Panc1 (cell line): ENCODE data around the gene DOCK11. TPM values are rescaled to one million over a fixed set of nuclear protein-coding genes. Genes with fewer than 3 reads are reported as not detected.

Source experiments
- ATAC-seq: fragments of 200-7000 bp; cut with Tn5 transposase; 2 replicates; pipeline ENCODE4 v1.9.1; 2020; ENCODE audit warnings: mild to moderate bottlenecking, moderate library complexity
- BruUV-seq: library from RNA; stranded (reverse); fragments of 400-500 nt; replicated peaks from 2 replicates; lab custom pipeline; 2021; lab: Mats Ljungman, UMichigan
- CTCF ChIA-PET: fragments of 300-600 bp; sonication (Branson Sonifier 250); formaldehyde crosslinking; loops from one replicate; lab custom pipeline; 2022; ENCODE audit warnings: antibody characterized with exemption; lab: Charles Lee
- POLR2A ChIA-PET: fragments of 300-600 bp; sonication (Branson Sonifier 250); formaldehyde crosslinking; loops from one replicate; lab custom pipeline; 2022; ENCODE audit warnings: antibody characterized with exemption; lab: Charles Lee
- DNase-seq: peaks from one replicate; pipeline ENCODE4 v3.0.0-alpha.2; 2010; ENCODE audit warnings: low read depth, low spot score
- H3K27ac ChIP-seq: 2 replicates; pipeline ENCODE4 v1.5.1; 2011; ENCODE audit warnings: mild to moderate bottlenecking, low read length, inconsistent platforms
- H3K27me3 ChIP-seq: fragments of 200-500 bp; sonication (Bioruptor generic); 2 replicates; pipeline ENCODE4 v1.6.0; 2014; ENCODE audit warnings: low read length, inconsistent platforms; ENCODE audit not compliant: control insufficient read depth, insufficient read depth
- H3K36me3 ChIP-seq: fragments of 200-500 bp; sonication (Bioruptor generic); 2 replicates; pipeline ENCODE4 v1.5.1; 2014; ENCODE audit warnings: inconsistent platforms, mild to moderate bottlenecking, low read length, moderate library complexity; ENCODE audit not compliant: control insufficient read depth, insufficient read depth
- H3K4me1 ChIP-seq: 2 replicates; pipeline ENCODE4 v1.5.1; 2011; ENCODE audit warnings: inconsistent platforms, mild to moderate bottlenecking, low read length, moderate library complexity; ENCODE audit not compliant: control insufficient read depth, insufficient read depth
- H3K4me3 ChIP-seq, 2 experiments: 2 replicates each; pipeline ENCODE4 v1.5.1; 2011 to 2012; ENCODE audit warnings: low read depth in 2 of 2, low read length in 2 of 2, mild to moderate bottlenecking in 2 of 2, inconsistent platforms in 1 of 2, moderate library complexity in 1 of 2
- H3K9me3 ChIP-seq: fragments of 200-500 bp; sonication (Bioruptor generic); 2 replicates; pipeline ENCODE4 v1.5.1; 2014; ENCODE audit warnings: low read depth, mild to moderate bottlenecking, inconsistent platforms, low read length, moderate library complexity; ENCODE audit not compliant: control insufficient read depth, insufficient read depth
- POLR2AphosphoS5 ChIP-seq: IDR thresholded peaks from 2 replicates; pipeline ENCODE4 v1.6.1; 2012; ENCODE audit warnings: mild to moderate bottlenecking, low read depth, low read length, moderate library complexity
- SIN3A ChIP-seq: IDR thresholded peaks from 2 replicates; pipeline ENCODE4 v1.6.1; 2012; ENCODE audit warnings: low read depth, mild to moderate bottlenecking, low read length, moderate library complexity, borderline replicate concordance; ENCODE audit not compliant: insufficient read depth
- TCF7L2 ChIP-seq: IDR thresholded peaks from 2 replicates; pipeline ENCODE4 v1.6.1; 2011; ENCODE audit warnings: mild to moderate bottlenecking, low read depth, low read length, inconsistent platforms
- in situ Hi-C: cut with HindIII; loops from 2 replicates; pipeline ENCODE4 v1.10.0; 2016; ENCODE audit warnings: low sequenced_read_pairs, low pct_unique_long_range_greater_than_20kb
- intact Hi-C: fragments of 100-400 bp; cut with micrococcal nuclease; formaldehyde crosslinking; loops from one replicate; pipeline ENCODE4 v1.10.0; 2022; ENCODE audit not compliant: unreplicated experiment
- total RNA-seq: library from RNA; stranded (reverse); gene quantifications from one replicate; pipeline ENCODE4 v1.2.1, GENCODE V29; 2021; ENCODE audit not compliant: unreplicated experiment
- TF ChIP-seq, protein P1 (sequence below): fragments of 450-650 bp; IDR thresholded peaks from 2 replicates; pipeline ENCODE4 v1.5.1; 2017; ENCODE audit warnings: mild to moderate bottlenecking
- TF ChIP-seq, protein P2 (sequence below), 2 experiments: IDR thresholded peaks; 2 replicates each; pipeline ENCODE4 v1.6.1; 2011 to 2012; ENCODE audit warnings: low read depth in 2 of 2, control low read depth in 1 of 2, low read length in 1 of 2, mild to moderate bottlenecking in 1 of 2, moderate library complexity in 1 of 2; ENCODE audit not compliant: insufficient read depth in 1 of 2

The DOCK11 gene
- total RNA-seq, 1 experiment from 2014 or later: 2.0 TPM

DNA sequence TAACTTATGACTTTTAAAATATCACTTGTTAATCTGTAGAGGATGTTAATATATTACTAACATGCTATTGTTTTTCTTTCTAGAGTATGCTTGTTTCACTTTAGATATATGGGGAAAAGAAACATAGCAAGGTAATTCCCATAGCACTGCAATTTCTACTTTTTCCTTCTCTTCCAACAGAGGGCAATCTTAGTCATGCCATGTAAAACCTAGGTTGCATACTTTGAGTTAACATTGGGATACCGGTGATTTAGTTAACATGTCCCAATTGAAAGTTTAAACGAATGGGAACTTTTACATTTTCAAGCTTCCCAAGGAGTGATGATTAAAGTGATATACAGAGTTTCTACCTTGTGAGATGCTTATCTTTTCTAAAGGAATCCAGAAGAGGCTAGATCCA lies 142.4 kb downstream of the DOCK11 start:
- ChIA-PET POLR2A (no interaction called here), CTCF (no interaction called here)
- Histone ChIP-seq H3K9me3 (no peaks in the 10 kb centered on the region), H3K27me3 (no peaks in the 10 kb centered on the region), H3K36me3 (no peaks in the 10 kb centered on the region), H3K4me1 (no peaks in the 10 kb centered on the region), H3K4me3 (no peak overlapping the region), H3K27ac (no peak overlapping the region)
- ATAC-seq (peak; percentile 84), DNase-seq (no peak)
- intact Hi-C loops: loop anchor here (2.0 kb wide), 1 partner anchor 169 kb away; no protein-coding TSS in a partner anchor
- BruUV-seq: no TSS peak
- TF ChIP-seq, protein P1, sequence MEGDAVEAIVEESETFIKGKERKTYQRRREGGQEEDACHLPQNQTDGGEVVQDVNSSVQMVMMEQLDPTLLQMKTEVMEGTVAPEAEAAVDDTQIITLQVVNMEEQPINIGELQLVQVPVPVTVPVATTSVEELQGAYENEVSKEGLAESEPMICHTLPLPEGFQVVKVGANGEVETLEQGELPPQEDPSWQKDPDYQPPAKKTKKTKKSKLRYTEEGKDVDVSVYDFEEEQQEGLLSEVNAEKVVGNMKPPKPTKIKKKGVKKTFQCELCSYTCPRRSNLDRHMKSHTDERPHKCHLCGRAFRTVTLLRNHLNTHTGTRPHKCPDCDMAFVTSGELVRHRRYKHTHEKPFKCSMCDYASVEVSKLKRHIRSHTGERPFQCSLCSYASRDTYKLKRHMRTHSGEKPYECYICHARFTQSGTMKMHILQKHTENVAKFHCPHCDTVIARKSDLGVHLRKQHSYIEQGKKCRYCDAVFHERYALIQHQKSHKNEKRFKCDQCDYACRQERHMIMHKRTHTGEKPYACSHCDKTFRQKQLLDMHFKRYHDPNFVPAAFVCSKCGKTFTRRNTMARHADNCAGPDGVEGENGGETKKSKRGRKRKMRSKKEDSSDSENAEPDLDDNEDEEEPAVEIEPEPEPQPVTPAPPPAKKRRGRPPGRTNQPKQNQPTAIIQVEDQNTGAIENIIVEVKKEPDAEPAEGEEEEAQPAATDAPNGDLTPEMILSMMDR: peak; percentile 57; the same call in 1 of the 2 replicates
- no peak for TF ChIP-seq POLR2AphosphoS5
- in situ Hi-C loops: no loop called here

DNA sequence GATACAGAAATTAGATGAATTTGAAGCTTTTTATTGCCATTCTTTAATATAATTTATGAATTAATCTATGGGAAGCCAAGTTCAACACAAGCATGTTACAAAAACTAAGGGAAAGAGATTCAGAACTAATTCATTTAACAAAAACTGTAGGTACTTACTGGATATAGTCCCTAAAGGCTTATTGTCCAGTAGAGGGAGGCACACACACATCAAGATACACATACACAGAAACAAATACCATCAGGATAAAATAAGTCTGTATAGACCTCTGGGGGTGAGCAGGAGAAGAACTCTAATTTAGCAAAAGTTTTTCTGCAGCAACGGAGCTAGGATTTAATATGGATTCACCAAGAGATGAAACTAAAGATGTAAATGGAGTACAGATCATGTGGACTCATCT lies 148.8 kb downstream of the DOCK11 start:
- CTCF ChIA-PET: interaction anchor here (1.6 to 1.9 kb wide), 3 partner anchors 85 to 163 kb away, joined by 3 to 5 read pairs (median 5); no protein-coding TSS in a partner anchor
- Histone ChIP-seq H3K27me3 (no peaks in the 10 kb centered on the region), H3K36me3 (no peaks in the 10 kb centered on the region), H3K4me3 (no peak overlapping the region), H3K27ac (no peak overlapping the region), H3K4me1 (peaks cover 3% of the 10 kb centered on the region; the same call in 1 of the 2 replicates), H3K9me3 (no peaks in the 10 kb centered on the region)
- no peak for TF ChIP-seq SIN3A
- no peak for TF ChIP-seq POLR2AphosphoS5
- TF ChIP-seq TCF7L2: no peak
- TF ChIP-seq, protein P1: peak; percentile 67; the same call in 1 of the 2 replicates
- in situ Hi-C loops (no loop called here), intact Hi-C loops (loop anchor here (10.0 kb wide), 1 partner anchor 80 kb away; the partner anchor contains the start of gene IL13RA1)
- DNase-seq (peak; percentile 27), ATAC-seq (peak; percentile 98)
- POLR2A ChIA-PET: no interaction called here
- BruUV-seq: no TSS peak

DNA sequence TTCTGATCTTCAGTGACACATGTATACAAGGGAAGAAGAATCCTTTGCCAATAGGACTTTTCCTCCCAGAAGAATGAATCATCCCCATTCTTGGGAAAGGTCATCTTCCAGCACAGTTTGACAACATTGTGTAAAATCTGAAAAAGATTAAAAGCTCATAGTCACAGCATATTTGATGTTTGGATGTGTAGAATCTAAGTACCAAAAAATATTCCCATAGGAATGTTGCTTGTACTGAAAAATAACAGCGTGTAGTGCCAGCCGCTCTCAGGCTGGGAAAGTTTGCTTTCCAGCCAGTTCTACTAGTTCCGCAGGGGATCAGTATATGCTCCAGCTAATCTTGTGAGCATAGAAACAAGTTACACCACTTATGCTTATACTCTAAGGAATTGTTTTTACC lies 157.1 kb downstream of the DOCK11 start:
- in situ Hi-C loops: no loop called here
- Histone ChIP-seq H3K4me3 (no peak overlapping the region), H3K27me3 (no peaks in the 10 kb centered on the region), H3K27ac (no peak overlapping the region), H3K4me1 (no peaks in the 10 kb centered on the region), H3K36me3 (no peaks in the 10 kb centered on the region), H3K9me3 (no peaks in the 10 kb centered on the region)
- BruUV-seq: no TSS peak
- CTCF ChIA-PET: no interaction called here
- DNase-seq (no peak), ATAC-seq (no peak)
- intact Hi-C loops: no loop called here
- TF ChIP-seq POLR2AphosphoS5: no peak
- no peak for TF ChIP-seq TCF7L2
- TF ChIP-seq, protein P1: no peak
- TF ChIP-seq SIN3A: no peak
- TF ChIP-seq, protein P2, sequence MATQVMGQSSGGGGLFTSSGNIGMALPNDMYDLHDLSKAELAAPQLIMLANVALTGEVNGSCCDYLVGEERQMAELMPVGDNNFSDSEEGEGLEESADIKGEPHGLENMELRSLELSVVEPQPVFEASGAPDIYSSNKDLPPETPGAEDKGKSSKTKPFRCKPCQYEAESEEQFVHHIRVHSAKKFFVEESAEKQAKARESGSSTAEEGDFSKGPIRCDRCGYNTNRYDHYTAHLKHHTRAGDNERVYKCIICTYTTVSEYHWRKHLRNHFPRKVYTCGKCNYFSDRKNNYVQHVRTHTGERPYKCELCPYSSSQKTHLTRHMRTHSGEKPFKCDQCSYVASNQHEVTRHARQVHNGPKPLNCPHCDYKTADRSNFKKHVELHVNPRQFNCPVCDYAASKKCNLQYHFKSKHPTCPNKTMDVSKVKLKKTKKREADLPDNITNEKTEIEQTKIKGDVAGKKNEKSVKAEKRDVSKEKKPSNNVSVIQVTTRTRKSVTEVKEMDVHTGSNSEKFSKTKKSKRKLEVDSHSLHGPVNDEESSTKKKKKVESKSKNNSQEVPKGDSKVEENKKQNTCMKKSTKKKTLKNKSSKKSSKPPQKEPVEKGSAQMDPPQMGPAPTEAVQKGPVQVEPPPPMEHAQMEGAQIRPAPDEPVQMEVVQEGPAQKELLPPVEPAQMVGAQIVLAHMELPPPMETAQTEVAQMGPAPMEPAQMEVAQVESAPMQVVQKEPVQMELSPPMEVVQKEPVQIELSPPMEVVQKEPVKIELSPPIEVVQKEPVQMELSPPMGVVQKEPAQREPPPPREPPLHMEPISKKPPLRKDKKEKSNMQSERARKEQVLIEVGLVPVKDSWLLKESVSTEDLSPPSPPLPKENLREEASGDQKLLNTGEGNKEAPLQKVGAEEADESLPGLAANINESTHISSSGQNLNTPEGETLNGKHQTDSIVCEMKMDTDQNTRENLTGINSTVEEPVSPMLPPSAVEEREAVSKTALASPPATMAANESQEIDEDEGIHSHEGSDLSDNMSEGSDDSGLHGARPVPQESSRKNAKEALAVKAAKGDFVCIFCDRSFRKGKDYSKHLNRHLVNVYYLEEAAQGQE (IDR thresholded peaks at IDR 0.05; ENCODE audit: insufficient read depth in 1 of 2, low read depth in 2 of 2, low read length in 1 of 2): no peak
- POLR2A ChIA-PET: no interaction called here
